K562 (cell line): ENCODE results near the gene PIF1. TPM values are rescaled to one million over a fixed set of nuclear protein-coding genes. Genes with fewer than 3 reads are reported as not detected.

Experiments used
- HEY1 ChIP-seq: fragments of 250-450 bp; sonication (Bioruptor Pico); IDR thresholded peaks from 2 replicates; pipeline ENCODE4 v1.5.0; 2020; ENCODE audit warnings: mild to moderate bottlenecking, moderate library complexity, borderline replicate concordance
- HIVEP1 ChIP-seq: fragments of 250-450 bp; sonication (Bioruptor Pico); IDR thresholded peaks from 2 replicates; pipeline ENCODE4 v1.4.0; 2020; ENCODE audit warnings: mild to moderate bottlenecking
- HMG20A ChIP-seq: fragments of 450-650 bp; formaldehyde crosslinking; conservative IDR thresholded peaks from 2 replicates; pipeline ENCODE4 v1.4.0; 2020; ENCODE audit warnings: mild to moderate bottlenecking, mixed read lengths
- ZNF644 ChIP-seq: fragments of 200-800 bp; sonication (Bioruptor generic); IDR thresholded peaks from 2 replicates; pipeline ENCODE4 v1.6.1; 2016; ENCODE audit warnings: low read depth, missing genetic modification characterization, missing compliant biosample characterization
- ZNF76 ChIP-seq: fragments of 250-450 bp; sonication (Bioruptor Pico); IDR thresholded peaks from 2 replicates; pipeline ENCODE4 v1.4.0; 2020; ENCODE audit warnings: mild to moderate bottlenecking, moderate library complexity, borderline replicate concordance
- polyA plus RNA-seq, 8 experiments: library from polyadenylated mRNA; depleted of rRNA in 4 of 8; stranded (reverse) in 5 of 8; unstranded in 3 of 8; fragments of >200 nt; fragmentation: Nextera tagmentation in 2 of 8; fragmentation: Illumina TruSeq in 1 of 8; extraction: Ambion mirVana in 2 of 8; extraction: Trizol in 1 of 8; gene quantifications; 2 replicates each; pipeline versions ENCODE4 v1.2.1 to v1.2.3, GENCODE V29; 2011 to 2014; ENCODE audit warnings: inconsistent platforms in 1 of 8, missing spikeins in 1 of 8
- total RNA-seq, 7 experiments: library from RNA; depleted of rRNA in 6 of 7; stranded (reverse); fragments of >200 nt in 6 of 7; fragmentation: Illumina TruSeq in 2 of 7; extraction: Trizol in 2 of 7; gene quantifications; 2 replicates each; pipeline versions ENCODE4 v1.2.1 to v1.2.3, GENCODE V29; 2011 to 2021; ENCODE audit warnings: low replicate concordance in 1 of 7
- TF ChIP-seq, protein P1 (sequence below): fragments of 200-800 bp; sonication (Bioruptor generic); IDR thresholded peaks from 2 replicates; pipeline ENCODE4 v1.6.1; 2016; ENCODE audit warnings: missing genetic modification characterization, missing compliant biosample characterization

Gene PIF1
- total and polyA plus RNA-seq, 9 of the 15 experiments (the other 6 are each of a cell fraction or from before 2014, with no cell fraction given) = 1.1 to 37.9 (median 11.5) TPM

DNA sequence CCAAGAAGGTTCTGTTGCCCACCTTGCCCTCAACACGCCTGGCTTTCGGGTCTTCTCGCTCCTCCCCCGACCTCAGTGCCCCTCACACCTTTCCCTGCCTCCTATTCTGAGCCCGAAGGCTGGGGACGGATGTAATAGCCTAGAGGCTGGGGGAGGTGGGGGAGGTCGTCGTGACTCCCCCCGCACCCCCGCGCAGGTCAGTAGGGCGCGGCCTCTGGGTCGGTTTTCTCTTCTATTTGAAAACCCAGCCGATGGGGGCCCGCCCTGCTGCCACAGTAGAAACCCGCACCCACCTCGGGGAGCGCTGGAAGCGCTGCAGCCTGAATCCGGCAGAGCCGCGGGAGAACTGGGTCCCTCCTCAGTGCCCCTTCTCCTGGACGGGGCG, 49.1 kb downstream of the PIF1 start (continued):
- TF ChIP-seq, protein P1, sequence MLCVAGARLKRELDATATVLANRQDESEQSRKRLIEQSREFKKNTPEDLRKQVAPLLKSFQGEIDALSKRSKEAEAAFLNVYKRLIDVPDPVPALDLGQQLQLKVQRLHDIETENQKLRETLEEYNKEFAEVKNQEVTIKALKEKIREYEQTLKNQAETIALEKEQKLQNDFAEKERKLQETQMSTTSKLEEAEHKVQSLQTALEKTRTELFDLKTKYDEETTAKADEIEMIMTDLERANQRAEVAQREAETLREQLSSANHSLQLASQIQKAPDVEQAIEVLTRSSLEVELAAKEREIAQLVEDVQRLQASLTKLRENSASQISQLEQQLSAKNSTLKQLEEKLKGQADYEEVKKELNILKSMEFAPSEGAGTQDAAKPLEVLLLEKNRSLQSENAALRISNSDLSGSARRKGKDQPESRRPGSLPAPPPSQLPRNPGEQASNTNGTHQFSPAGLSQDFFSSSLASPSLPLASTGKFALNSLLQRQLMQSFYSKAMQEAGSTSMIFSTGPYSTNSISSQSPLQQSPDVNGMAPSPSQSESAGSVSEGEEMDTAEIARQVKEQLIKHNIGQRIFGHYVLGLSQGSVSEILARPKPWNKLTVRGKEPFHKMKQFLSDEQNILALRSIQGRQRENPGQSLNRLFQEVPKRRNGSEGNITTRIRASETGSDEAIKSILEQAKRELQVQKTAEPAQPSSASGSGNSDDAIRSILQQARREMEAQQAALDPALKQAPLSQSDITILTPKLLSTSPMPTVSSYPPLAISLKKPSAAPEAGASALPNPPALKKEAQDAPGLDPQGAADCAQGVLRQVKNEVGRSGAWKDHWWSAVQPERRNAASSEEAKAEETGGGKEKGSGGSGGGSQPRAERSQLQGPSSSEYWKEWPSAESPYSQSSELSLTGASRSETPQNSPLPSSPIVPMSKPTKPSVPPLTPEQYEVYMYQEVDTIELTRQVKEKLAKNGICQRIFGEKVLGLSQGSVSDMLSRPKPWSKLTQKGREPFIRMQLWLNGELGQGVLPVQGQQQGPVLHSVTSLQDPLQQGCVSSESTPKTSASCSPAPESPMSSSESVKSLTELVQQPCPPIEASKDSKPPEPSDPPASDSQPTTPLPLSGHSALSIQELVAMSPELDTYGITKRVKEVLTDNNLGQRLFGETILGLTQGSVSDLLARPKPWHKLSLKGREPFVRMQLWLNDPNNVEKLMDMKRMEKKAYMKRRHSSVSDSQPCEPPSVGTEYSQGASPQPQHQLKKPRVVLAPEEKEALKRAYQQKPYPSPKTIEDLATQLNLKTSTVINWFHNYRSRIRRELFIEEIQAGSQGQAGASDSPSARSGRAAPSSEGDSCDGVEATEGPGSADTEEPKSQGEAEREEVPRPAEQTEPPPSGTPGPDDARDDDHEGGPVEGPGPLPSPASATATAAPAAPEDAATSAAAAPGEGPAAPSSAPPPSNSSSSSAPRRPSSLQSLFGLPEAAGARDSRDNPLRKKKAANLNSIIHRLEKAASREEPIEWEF (CRISPR knock-in tag) = no peak
- no peak for TF ChIP-seq HIVEP1
- no peak for TF ChIP-seq HMG20A (CRISPR knock-in tag)
- TF ChIP-seq ZNF644 (tag) = no peak
- TF ChIP-seq ZNF76 (CRISPR knock-in tag) = no peak
- no peak for TF ChIP-seq HEY1 (CRISPR knock-in tag)
